ENCODE data around the gene SAP30L.

Gene SAP30L

DNA sequence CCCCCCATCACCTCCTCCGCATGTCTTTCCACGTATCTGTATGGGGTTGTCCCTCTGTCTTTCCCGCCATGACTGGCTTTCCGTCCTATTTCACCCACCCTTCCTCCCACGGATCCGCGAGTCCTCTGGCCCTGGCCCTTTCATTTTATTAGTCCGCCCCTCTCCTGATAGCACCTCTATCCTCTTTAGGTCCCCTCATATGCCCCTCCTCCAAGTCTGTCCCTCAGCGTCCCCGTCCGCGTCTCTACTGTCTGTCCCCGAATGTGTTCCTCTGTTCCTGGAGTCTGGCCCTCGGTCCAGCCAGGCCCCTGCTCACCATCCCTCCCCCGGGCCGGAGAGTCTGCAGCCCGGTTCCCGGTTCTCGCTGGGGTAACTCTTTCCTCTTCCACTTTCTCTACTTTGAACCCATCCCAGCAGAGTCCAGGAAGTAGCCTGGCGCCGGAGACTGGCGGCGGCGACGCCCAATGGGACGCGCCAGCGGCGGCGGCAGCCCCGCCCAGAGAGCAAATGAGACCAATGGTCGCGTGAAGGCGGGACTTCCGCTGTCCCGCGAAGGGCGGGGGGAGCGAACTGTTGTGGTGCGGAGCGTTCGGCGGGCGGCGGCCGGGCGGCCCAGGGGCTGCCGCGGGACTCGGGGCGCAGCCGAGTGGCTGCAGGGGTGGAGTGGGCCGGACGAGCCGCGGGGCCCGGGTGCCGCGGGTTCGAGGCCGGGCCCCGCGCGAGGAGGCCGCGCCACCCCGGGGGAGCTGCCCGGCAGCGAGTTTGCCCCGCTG, at the start of gene SAP30L:
Gene SAP30L, plus strand, starts transcription at position 576 of the 773 bp plus-strand sequence. CDS start 608 bp downstream, outside the sequence.
- DNase-seq (ENCODE audit: low read depth) = peak; percentile 74

DNA sequence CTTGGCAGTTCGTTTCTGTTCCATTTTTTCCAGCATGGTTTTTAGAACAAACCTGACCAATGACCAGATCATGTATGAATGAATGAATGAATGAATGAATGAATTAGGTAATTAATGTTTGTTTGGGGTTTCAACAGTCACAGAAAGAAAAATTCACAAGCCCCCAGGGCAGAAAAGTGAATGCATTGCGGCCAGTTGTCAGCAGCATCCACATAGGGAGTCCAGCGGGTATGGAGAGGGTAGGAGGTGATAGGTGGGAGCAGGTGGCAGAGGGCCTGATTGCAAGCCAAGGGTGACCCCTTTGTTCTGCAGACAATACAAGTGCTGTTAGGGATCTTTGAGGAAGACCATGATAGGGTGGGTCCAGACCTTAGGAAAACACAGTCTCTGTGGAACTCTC, 49.7 kb upstream of the SAP30L start:
- DNase-seq (ENCODE audit: low read depth) = no peak

DNA sequence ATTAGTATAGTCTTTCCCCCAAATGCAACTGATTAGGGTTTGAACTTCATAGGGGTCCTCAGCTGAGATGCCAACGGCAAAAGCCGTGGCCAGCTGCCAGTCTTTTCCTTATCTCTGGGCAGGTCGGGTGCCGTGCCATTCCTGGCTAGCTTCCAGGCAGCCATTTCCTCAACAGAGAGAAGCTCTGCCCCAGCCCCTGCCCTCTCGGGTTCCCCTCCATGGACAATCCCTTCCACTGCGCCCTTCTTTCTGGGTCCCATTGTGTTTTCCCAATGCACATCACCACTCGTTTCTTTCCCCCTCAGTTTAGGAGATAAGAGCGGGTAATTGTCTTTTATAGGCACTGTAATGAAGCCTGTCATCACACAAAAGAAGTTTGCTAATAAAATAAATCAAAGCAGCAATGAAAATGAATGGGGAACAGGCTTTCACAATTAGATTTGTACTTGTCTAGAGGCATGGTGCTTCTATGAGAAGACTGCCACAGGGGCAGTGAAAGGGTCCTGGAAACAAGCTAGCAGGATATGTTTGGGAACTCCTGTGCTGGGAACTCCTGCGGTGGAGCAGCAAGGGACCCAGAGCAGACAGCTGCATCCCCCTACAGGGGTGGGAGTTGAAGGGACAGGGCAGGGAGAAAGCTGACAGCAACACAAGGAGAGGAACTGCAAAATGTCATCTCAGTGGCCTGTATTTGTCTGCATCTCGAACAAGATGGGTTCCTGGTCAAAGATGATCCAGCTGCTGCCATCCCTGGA, 48.0 kb upstream of the SAP30L start:
- no peak for DNase-seq (ENCODE audit: low read depth)

DNA sequence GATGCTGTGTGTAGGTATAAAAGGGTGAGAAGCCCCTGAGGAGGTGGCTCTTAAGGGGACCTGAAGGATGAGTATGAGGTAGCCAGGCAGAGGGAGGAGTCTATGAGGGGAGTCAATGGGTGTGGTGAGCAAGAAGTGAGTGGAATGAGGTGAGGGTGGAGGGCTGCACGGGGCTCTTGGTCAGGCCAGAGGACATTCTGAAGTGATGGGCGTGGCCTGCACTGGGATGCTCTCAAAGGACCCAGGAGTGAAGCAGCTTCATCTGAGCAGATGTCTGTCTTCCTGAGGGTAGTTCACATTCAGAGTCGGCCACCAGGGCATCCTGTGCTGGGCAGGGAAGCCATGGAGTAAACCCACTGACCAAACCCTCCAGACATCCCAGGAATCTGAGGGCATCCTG, 45.1 kb upstream of the SAP30L start:
- no peak for DNase-seq (ENCODE audit: low read depth)

- no peak for DNase-seq (ENCODE audit: low read depth)
These were observed 44.4 kb upstream of the SAP30L start for GRCh38 chr5:154401355-154401754.

DNA sequence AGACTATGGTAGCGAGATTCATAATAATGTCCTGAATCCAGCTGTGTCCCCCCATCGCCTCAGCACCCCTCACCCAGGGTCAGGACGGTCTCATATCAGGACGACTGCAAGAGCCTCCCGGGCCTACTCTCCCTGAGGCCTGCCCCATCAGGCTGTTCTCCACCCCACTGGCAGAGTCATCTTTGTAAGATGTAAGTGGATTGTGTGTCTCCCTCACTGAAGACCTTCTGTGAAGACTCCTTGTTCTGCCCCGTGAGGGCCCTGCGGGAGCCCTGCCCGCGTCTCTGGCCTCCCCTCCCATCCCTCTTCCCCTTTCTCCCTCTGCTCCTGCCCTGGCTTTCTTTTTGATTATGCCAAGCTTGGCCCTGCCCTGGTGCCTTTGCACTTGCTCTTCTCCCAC, 43.9 kb upstream of the SAP30L start:
- DNase-seq (ENCODE audit: low read depth) = no peak

- DNase-seq (ENCODE audit: low read depth) = no peak
These were observed 43.2 kb upstream of the SAP30L start for GRCh38 chr5:154402611-154403010.

DNA sequence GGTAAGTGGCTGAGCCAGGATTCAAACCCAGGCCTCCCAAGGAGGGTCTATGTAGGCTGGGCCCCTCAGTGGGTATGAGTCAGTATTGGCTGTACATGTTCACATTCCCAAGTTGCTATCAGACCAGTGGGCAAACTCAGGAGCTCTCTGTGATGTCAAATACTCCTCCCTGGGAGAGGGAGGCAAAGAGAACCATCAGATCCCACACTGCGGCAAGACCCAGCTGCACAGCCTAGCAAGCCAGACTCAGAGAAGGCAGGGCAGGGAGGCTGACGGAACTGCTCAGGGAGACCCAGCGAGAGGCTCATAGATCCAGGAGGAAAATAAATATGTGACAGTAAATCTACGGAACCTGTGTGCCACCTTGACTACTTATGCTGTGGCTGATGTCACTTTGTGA, 42.6 kb upstream of the SAP30L start:
- no peak for DNase-seq (ENCODE audit: low read depth)

- no peak for DNase-seq (ENCODE audit: low read depth)
These were observed 41.9 kb upstream of the SAP30L start for GRCh38 chr5:154403776-154404387.

GRCh38 chr5:154405078-154405792, 40.6 kb upstream of the SAP30L start:
- peak; percentile 11 for DNase-seq (ENCODE audit: low read depth)

DNA sequence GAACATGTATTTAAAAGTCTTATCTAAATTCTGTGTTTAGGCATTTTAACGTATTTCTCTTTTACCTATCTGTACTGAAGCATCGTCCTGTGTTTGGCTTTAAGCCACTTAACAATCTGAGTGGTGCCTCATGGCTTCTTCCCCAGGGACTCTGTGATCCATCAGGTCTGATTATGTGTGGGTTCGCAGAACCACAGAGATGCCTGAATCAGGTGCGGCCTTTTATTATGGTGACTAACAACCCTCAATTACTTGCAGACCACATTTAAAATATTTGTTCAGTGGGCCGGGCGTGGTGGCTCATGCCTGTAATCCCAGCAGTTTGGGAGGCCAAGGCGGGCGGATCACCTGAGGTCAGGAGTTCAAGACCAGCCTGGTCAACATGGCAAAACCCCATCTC, 39.6 kb upstream of the SAP30L start:
- DNase-seq (ENCODE audit: low read depth) = no peak

GRCh38 chr5:154406826-154407225, 39.0 kb upstream of the SAP30L start:
- DNase-seq (ENCODE audit: low read depth) = no peak

- no peak for DNase-seq (ENCODE audit: low read depth)
These were observed 37.0 kb upstream of the SAP30L start for GRCh38 chr5:154408811-154409210.

DNA sequence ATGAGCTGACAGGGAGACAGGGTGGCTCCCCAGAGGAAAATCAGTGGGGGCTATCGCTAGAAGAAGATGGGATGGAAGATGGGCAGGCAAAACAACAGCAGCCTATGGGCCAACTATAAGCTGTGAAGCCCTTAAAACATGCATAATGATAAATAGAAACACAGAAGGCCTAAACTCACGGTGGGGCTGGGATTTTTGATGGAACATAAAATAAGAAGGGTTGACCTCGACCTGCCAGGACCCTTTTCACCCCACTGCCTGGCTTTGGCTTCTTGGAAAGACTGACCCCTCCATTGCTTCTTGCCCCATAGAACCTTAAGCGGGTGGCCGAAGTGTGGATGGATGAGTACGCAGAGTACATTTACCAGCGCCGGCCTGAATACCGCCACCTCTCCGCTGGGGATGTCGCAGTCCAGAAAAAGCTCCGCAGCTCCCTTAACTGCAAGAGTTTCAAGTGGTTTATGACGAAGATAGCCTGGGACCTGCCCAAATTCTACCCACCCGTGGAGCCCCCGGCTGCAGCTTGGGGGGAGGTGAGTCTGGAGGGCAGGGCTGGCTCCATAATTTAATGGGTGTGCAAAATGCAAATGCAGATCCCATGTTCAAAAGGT, 36.5 kb upstream of the SAP30L start:
- DNase-seq (ENCODE audit: low read depth) = no peak

DNA sequence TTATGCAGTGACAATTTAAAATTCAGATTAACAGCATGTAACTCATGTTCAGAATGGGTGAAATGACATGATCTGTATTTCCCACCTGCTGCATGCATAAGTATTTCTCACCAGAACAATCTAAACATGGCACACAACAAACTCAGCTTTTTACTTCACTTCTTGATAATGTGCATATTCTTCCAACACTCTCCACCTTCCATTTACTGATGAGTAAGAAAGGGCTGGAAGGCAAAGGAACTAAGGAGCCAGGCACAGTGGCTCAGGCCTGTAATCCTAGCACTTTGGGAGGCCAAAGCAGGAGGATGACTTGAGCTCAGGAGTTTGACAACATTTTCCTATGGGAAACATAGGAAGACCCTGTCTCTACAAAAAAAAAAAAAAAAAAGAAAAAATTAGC, 35.8 kb upstream of the SAP30L start:
- no peak for DNase-seq (ENCODE audit: low read depth)

- no peak for DNase-seq (ENCODE audit: low read depth)
These were observed 35.0 kb upstream of the SAP30L start for GRCh38 chr5:154410786-154411185.

DNA sequence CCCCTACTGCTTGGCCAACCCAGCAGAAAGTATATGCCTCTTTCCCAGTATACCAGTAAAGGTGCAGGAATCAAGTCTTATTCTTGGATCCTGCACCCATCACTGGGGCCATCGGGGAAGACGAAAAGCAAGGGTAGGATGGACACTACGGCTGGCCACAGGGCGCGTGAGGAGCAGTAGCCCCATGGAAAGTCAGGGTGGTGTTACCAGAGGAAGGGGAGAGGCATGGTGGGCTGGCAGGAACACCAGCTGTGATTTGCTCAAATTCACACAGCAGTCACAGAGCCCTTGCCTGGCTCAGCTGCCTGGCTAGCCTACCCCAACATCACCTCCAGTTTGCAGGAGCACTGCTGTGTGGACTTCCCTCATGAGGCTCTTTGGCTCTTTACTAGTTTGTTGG, 34.5 kb upstream of the SAP30L start:
- DNase-seq (ENCODE audit: low read depth) = no peak

- DNase-seq (ENCODE audit: low read depth) = no peak
These were observed 33.5 kb upstream of the SAP30L start for GRCh38 chr5:154412316-154412715.

DNA sequence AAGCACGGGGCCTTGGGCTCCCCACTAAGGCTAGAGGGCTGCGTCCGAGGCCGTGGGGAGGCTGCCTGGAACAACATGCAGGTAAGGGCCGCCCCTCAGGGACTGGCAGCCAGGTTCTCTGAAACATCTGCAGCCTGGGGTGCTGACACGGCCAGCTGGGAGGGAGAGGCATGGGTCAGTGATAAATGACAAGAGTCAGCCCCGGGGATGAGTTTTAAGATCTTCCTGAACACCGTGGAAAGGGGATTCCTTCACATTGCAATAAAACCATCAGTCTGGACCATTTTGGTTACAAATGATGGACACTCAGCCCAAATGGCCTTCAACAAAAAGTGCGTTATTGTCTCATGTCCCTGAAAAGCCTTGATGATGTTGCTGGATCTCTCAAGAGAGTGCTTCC, 32.9 kb upstream of the SAP30L start:
- DNase-seq (ENCODE audit: low read depth) = no peak

DNA sequence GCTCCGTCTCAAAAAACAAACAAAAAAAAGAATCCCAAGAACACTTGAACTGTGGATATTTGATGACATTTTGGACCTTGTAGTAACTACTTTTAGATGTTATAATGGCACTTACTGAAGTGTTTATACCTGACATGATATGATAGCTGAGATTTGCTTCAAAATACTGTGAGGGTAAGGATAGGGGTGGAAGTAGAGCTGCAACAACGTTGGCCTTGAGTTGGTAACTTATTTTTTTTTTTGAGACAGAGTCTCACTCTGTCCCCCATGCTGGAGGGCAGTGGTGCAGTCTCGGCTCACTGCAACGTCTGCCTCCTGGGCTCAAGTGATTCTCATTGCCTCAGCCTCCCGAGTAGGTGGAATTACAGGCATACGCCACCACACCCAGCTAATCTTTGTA, 30.7 kb upstream of the SAP30L start:
- no peak for DNase-seq (ENCODE audit: low read depth)

DNA sequence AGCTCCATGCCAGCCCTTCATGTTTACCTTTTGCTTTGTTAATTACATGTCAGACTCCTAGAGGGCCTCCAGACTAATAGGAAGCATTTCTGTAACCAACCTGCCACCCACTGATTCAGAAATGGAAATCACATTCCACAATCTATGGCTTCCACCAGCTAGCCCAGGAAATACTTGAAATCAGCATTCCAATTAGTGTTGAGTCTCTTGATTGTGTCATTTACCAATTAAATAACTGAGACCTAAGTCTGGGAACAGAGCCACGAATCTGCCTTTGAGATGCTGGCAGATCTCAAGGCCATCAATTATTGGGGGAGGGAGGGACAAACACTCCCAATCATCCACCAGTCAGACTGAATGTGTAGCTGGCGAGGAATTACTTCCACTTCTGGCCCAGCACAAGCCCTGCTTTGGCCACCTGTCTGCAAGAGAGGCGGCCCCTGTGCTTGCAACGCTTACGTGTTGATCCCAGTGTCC, 27.4 kb upstream of the SAP30L start:
- DNase-seq (ENCODE audit: low read depth) = peak; percentile 32

- DNase-seq (ENCODE audit: low read depth) = no peak
These were observed 26.6 kb upstream of the SAP30L start for GRCh38 chr5:154419236-154419635.
